Ureter (tissue), 1 donor: ENCODE results near the gene UBE2K. TPM values are rescaled to one million over a fixed set of nuclear protein-coding genes. Genes with fewer than 3 reads are reported as not detected.
"Not testable (repeated sequence)": the region's sequence is repeated elsewhere in the genome, so short reads cannot be mapped to it uniquely, and the experiment has no call there.

Experiments
- DNase-seq: peaks from one replicate; pipeline ENCODE4 v3.0.0-alpha.2; 2020; ENCODE audit warnings: low spot score
- total RNA-seq: library from RNA; stranded (reverse); gene quantifications from one replicate; pipeline ENCODE4 v1.2.4, GENCODE V29; 2023
- donor health status: DM: yes; HTN: yes; CAD: no.

UBE2K gene
- total RNA-seq, 1 donor from 2014 or later: 78.4 TPM

DNA sequence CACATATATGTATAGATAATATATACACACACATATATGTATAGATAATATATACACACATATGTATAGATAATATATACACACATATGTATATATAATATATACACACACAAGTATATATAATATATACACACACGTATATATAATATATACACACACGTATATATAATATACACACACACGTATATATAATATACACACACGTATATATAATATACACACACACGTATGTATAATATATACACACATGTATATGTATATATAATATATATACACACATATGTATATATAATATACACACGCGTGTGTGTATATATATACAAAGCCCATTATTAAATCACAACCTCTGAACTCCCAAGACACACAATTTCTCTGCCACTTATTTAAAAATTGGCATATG is 8.0 kb upstream of the UBE2K start:
- DNase-seq: no peak

- peak; percentile 57 for DNase-seq
Measured at GRCh38 chr4:39698424-39699009, 581 bp downstream of the UBE2K start.

DNA sequence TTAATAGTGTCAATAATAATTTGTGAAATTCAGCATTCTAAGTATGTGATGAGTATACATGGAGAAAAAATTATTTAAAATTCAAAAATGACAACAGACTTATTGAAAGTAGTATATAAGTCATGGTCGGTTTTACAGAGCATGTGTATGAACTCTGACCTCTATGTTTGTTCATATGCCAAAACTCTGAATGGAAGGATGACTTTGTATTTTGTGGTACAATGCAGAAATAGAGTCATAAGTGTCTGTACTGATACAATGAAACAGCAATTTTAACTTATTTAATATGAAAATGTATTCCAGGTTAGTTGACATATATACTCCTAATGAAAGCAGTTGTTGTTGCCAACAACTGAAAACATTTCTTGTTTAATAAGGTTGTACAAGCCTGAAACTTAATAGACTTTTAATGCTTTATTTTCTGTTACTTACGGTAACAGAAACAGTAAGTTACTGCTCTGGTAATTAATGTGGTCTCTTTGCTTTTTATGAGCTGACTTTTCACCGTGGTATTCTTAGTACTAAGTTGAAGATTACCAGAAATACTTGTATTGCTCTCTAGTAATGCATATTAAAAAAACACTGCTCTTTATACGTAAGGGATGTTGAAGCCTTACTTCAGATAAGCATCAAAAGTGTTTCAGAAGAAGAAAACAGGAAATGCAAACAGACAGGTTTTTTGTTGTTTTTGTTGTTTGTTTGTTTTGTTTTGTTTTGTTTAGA is 1.9 kb downstream of the UBE2K start:
- no peak for DNase-seq

DNA sequence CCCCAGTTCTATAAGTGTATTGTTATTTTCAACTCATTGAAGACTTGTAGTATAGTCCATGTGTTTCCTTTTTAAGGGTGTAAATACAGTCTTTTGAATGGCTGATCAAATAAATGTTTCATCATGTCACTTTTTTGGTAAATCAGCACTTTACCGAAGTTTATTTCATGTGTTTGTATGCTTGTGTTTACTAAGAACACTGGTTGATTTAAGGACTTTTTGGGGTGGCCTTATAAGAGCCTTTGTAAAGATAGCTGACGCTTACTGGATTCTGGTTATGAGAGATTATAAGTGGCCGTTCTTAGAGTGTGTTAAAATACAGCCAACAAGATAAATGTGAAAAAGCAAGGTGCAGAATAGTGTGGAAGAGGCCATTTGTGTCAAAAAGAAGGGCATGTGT is 2.6 kb downstream of the UBE2K start:
- DNase-seq: no peak

DNA sequence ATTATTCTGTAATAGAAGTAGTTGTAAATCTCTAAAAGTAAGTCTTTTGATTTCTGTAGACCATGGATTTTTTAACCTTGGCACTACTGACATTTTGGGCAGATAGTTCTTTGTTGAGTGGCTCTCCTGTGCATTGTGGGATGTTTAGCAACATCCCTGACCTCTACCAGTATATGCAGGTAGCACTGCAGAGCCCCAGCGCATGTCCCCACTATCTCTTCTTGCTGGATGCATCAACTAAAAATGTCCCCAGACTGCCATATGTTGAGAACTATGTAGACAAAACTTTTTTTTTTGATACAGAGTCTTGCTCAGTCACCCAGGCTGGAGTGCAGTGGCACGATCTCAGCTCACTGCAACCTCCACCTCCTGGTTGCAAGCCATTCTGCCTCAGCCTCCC is 4.8 kb downstream of the UBE2K start:
- DNase-seq: no peak

DNA sequence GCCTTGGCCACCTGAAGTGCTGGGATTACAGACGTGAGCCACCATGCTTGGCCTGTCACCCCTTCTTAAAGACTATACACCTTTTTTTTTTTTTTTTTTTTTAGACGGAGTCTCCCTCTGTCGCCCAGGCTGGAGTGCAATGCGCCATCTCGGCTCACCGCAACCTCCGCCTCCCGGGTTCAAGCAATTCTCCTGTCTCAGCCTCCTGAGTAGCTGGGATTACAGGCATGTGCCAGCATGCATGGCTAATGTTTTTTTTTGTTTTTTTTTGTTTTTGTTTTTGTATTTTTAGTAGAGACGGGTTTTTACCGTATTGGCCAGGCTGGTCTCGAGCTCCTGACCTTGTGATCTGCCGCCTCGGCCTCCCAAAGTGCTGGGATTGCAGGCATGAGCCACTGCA is 6.9 kb downstream of the UBE2K start:
- not testable (repeated sequence) for DNase-seq

- no peak for DNase-seq
Measured at GRCh38 chr4:39706334-39706733, 8.4 kb downstream of the UBE2K start.

- DNase-seq: no peak
Measured at GRCh38 chr4:39706741-39707511, 9.0 kb downstream of the UBE2K start.

DNA sequence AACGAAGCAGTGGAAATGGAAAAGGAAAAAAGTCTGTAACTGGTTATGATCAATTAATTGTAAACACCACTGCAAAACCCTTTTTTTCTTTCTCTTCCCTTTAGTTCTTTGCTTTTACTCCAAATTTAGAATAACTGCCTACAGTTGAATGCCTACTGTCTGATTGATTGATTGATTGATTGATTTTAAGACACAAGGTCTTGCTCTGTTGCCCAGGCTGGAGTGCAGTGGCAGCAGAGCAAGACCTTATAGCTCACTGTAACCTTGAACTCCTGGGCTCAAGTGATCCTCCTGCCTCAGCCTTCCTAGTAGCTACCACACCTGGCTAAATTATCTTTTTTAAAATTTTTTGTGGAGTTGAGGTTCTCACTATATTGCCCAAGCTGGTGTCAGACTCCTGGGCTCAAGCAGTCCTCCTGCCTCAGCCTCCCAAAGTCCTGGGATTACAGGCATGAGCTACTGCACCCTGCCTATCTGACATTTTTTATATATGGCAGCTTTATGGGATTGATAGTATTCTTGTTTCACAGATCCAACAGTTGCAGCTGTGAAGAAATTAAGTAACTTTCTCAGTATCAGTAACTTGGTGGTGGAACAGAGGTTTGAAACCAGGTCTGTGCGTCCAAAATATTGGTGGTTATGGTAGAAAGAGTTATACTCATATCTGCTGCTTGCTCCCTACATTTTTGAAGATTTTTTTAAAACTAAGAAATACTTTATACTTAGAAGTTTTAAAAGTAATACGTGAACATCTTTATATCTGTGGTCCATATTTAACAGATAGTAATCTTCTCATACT is 12.4 kb downstream of the UBE2K start:
- no peak for DNase-seq

DNA sequence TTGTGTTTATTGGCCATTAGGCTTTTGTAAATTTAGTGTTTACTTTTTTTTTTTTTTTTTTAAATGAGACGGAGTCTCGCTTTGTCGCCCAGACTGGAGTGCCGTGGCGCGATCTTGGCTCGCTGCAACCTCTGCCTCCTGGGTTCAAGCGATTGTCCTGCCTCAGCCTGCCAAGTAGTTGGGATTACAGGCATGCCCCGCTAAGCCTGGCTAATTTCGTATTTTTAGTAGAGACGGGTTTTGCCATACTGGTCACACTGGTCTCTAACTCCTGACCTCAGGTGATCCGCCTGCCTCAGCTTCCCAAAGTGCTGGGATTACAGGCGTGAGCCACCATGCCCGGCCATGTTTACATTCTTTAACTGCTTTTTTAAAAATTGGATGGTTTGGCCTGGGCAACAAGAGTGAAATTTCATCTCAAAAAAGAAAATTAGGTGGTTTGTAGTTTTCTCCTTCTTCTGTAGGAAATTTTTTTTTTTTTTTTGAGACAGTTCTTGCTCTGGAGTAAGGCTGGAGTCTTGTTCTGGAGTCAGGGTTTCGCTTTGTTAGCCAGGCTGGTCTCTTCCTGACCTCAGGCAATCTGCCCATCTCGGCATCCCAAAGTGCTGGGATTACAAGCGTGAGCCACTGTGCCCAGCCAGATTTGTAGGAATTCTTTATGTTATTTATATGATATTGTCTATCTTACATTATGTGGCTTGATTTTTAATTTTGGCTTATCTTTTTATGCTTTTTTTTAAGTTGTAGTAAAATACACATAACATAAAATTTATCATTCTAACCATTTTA is 15.1 kb downstream of the UBE2K start:
- no peak for DNase-seq

GRCh38 chr4:39713691-39714090 is 15.8 kb downstream of the UBE2K start:
- DNase-seq: no peak

GRCh38 chr4:39714166-39714565 is 16.2 kb downstream of the UBE2K start:
- DNase-seq: no peak

DNA sequence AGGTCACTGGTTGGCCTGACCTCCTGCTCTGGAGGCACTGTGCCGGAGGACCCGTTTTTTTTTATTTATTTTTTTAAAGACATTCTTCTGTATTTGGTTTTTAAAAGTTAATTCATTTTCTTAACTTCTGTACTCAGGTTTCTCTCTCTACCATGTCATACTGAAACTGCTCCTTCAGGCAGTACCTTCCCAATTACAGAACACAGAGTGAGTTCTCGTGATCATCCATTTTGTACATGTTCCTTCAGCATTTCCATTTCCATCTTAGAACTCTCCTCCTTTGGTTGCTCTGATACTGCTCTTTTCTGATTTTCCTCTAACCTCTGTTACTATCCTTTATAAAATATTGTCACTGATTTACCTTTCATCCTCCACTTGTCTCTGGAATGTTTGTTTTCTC is 17.9 kb downstream of the UBE2K start:
- DNase-seq: no peak

DNA sequence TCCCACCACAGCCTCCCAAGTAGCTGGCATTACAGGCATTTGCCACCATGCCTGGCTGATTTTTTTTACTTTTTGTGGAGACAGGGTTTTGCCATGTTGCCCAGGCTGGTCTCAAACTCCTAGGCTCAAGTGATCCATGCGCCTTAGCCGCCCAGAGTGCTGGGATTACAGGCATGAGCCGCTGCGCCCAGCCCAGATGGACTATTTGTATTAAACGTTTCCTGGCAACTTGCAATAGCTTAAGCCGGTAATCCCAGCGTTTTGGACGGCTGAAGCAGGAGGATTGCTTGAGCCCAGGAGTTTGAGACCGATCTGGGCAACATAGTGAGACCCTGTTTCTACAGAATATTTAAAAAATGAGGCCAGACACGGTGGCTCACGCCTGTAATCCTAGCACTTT is 18.4 kb downstream of the UBE2K start:
- no peak for DNase-seq

GRCh38 chr4:39717743-39718142 is 19.8 kb downstream of the UBE2K start:
- DNase-seq: not testable (repeated sequence)

DNA sequence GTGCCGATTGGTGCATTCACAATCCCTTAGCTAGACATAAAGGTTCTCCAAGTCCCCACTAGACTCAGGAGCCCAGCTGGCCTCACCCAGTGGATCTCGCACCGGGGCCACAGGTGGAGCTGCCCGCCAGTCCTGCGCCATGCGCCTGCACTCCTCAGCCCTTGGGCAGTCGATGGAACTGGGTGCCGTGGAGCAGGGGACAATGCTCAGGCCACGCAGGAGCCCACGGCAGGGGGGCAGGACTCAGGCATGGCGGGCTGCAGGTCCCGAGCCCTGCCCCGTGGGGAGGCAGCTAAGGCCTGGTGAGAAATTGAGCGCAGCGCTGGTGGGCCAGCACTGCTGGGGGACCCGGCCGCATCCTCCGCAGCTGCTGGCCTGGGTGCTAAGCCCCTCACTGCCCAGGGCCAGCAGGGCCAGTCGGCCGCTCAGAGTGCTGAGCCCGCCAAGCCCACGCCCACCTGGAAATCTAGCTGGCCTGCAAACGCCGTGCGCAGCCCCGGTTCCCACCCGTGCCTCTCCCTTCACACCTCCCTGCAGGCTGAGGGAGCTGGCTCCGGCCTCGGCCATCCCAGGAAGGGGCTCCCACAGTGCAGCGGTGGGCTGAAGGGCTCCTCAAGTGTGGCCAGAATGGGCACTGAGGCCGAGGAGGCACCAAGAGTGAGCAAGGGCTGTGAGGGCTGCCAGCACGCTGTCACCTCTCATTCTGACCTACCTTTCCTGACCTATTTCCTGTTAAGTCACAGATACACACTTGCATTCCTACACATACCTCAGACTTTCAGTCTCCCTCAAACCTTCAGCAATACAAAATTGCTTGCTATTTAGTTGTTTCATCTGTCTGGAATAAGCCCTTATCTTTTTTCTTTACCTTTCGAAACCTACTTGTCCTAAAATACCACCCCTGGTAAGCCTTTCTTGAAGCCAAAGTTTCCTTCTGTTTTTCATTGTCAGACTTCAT is 20.7 kb downstream of the UBE2K start:
- DNase-seq: no peak

- no peak for DNase-seq
Measured at GRCh38 chr4:39719804-39720580, 22.1 kb downstream of the UBE2K start.

GRCh38 chr4:39721273-39721672 is 23.3 kb downstream of the UBE2K start:
- DNase-seq: not testable (repeated sequence)

DNA sequence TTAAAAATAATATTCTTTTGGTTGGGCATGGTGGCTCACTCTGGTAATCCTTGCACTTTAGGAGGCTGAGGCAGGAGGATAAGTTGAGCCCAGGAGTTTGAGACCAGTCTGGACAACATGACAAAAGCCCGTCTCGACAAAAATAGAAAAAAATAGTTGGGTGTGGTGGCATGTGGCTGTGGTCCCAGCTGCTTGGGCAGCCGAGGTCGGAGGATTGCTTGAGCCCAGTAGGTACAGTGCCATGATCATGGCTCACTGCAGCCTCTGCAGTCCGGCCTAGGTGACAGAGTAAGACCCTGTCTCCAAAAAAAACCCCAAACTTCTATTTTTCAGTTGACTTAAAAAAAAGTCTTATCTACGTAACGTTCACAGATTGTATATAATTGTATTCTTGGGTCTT is 23.9 kb downstream of the UBE2K start:
- DNase-seq: no peak
